HEK293T (cell line): ENCODE measurements around the gene DCDC1.

Experiments
- LEF1 ChIP-seq: fragments of 450-650 bp; IDR thresholded peaks from 2 replicates; pipeline ENCODE4 v1.6.1; 2017; ENCODE audit warnings: mild to moderate bottlenecking, borderline replicate concordance
- TARDBP ChIP-seq: fragments of 450-650 bp; IDR thresholded peaks from 2 replicates; pipeline ENCODE4 v1.6.1; 2016

- TF ChIP-seq LEF1 = no peak
- no peak for TF ChIP-seq TARDBP
These were observed 28.5 kb downstream of the DCDC1 start for GRCh38 chr11:31340903-31341572.
